Caco-2 (cell line): ENCODE data around the gene CYP11A1. TPM values are rescaled to one million over a fixed set of nuclear protein-coding genes. Genes with fewer than 3 reads are reported as not detected.

Experiments
- Bru-seq: library from RNA; stranded (reverse); fragments of 400-500 nt; gene quantifications from one replicate; lab custom pipeline; 2021; lab: Mats Ljungman, UMichigan
- BruChase-seq, 2 experiments: library from RNA; stranded (reverse); fragments of 400-500 nt; gene quantifications; one replicate each; lab custom pipeline; 2021; lab: Mats Ljungman, UMichigan
- BruUV-seq: library from RNA; stranded (reverse); fragments of 400-500 nt; replicated peaks from 2 replicates; lab custom pipeline; 2021; lab: Mats Ljungman, UMichigan
- CTCF ChIA-PET: fragments of 300-600 bp; sonication (Branson Sonifier 250); formaldehyde crosslinking; loops from one replicate; lab custom pipeline; 2022; ENCODE audit warnings: antibody characterized with exemption; lab: Charles Lee
- POLR2A ChIA-PET: fragments of 300-600 bp; sonication (Branson Sonifier 250); formaldehyde crosslinking; loops from one replicate; lab custom pipeline; 2022; ENCODE audit warnings: antibody characterized with exemption; lab: Charles Lee
- DNase-seq, 2 experiments: peaks; one replicate each; pipeline versions ENCODE4 v3.0.0 to v3.0.0-alpha.2; 2020 to 2022
- H3K27me3 ChIP-seq: replicated peaks from 2 replicates; pipeline ENCODE4 v1.6.0; 2011; ENCODE audit warnings: low read length; ENCODE audit not compliant: control insufficient read depth, insufficient read depth
- H3K36me3 ChIP-seq: 2 replicates; pipeline ENCODE4 v1.5.1; 2011; ENCODE audit warnings: low read length; ENCODE audit not compliant: control insufficient read depth, insufficient read depth
- H3K4me1 ChIP-seq: fragments of 250-450 bp; sonication (Bioruptor Pico); 2 replicates; pipeline ENCODE4 v1.5.1; 2020; ENCODE audit warnings: mild to moderate bottlenecking
- H3K4me3 ChIP-seq: 2 replicates; pipeline ENCODE4 v1.5.1; 2011; ENCODE audit warnings: low read depth, mild to moderate bottlenecking, control low read depth, low read length
- H3K9me3 ChIP-seq: fragments of 250-450 bp; sonication (Bioruptor Pico); 2 replicates; pipeline ENCODE4 v1.5.1; 2020; ENCODE audit warnings: mild to moderate bottlenecking, moderate library complexity
- H3K27ac Mint-ChIP-seq: one replicate; pipeline ENCODE4 v1.8.0; 2022; ENCODE audit warnings: mixed read lengths; ENCODE audit not compliant: unreplicated experiment
- H3K27me3 Mint-ChIP-seq: one replicate; pipeline ENCODE4 v1.8.0; 2022; ENCODE audit warnings: mixed read lengths; ENCODE audit not compliant: insufficient read depth, unreplicated experiment
- H3K36me3 Mint-ChIP-seq: one replicate; pipeline ENCODE4 v1.8.0; 2022; ENCODE audit warnings: mild to moderate bottlenecking, mixed read lengths; ENCODE audit not compliant: insufficient read depth, unreplicated experiment
- H3K4me1 Mint-ChIP-seq: one replicate; pipeline ENCODE4 v1.8.0; 2022; ENCODE audit warnings: low read depth, mixed read lengths; ENCODE audit not compliant: unreplicated experiment
- H3K4me3 Mint-ChIP-seq: one replicate; pipeline ENCODE4 v1.8.0; 2022; ENCODE audit warnings: mild to moderate bottlenecking, moderate library complexity, mixed read lengths; ENCODE audit not compliant: unreplicated experiment
- H3K9me3 Mint-ChIP-seq: one replicate; pipeline ENCODE4 v1.8.0; 2022; ENCODE audit warnings: mixed read lengths; ENCODE audit not compliant: unreplicated experiment
- CTCF ChIP-seq, 2 experiments: fragments of 200-600 bp in 1 of 2; IDR thresholded peaks; 1 replicate in 1 of 2; 2 replicates in 1 of 2; pipeline versions ENCODE4 v1.5.1 to v1.8.0; 2011 to 2022; ENCODE audit warnings: antibody characterized with exemption in 1 of 2, control low read depth in 1 of 2, inconsistent platforms in 1 of 2, low read depth in 1 of 2, low read length in 1 of 2, mild to moderate bottlenecking in 1 of 2, moderate library complexity in 1 of 2; ENCODE audit not compliant: insufficient read depth in 1 of 2, severe bottlenecking in 1 of 2, unreplicated experiment in 1 of 2
- intact Hi-C: fragments of 100-400 bp; cut with micrococcal nuclease; formaldehyde crosslinking; loops from one replicate; pipeline ENCODE4 v1.10.0; 2022; ENCODE audit not compliant: unreplicated experiment
- long read RNA-seq: library from polyadenylated mRNA; stranded (forward); transcript quantifications from one replicate; pipeline ENCODE4 v2.0.0, GENCODE V29; 2022
- total RNA-seq: library from RNA; stranded (reverse); gene quantifications from 2 replicates; pipeline ENCODE4 v1.2.3, GENCODE V29; 2022

Gene CYP11A1
- 0.56 TPM in 1 of 2 replicates, not detected in the other for total RNA-seq
- Bru-seq, nascent RNA: percentile 7 among the genes with signal in this experiment
- percentile 3 among the genes with signal in this experiment for BruChase-seq, experiment 1, labeled RNA remaining after a 2-hour chase
- BruChase-seq, experiment 2, labeled RNA remaining after a 6-hour chase: percentile 17 among the genes with signal in this experiment
- long read RNA-seq: 0 reads

DNA sequence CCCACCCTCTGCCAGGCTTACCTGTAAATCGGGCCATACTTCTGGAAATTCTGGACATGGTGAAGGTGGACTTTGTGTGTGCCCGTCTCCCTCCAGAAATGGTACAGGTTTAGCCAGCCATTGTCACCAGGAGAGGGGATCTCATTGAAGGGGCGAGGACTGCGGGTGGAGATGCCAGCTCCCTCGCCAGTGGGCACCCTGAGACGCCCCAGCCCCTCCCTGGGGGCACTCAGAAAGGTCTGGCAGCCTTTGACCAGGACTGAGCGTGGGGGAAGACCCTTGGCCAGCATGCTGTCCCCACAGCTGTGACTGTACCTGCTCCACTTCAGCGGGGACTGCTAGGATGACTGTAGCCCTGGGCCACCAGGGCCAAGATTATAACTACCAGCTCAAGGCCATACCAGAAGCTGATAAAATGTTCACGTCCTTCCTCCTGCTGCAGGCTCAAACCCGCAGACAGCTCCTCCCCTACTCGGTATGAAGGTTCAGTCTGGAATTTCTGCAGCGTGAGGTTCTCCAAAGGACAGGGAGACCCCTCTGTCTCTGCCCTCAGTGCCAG lies at the start of gene CYP11A1:
CYP11A1 (minus strand) TSS at position 351 of the 559 bp plus-strand sequence; CDS start at position 290, 61 bp downstream.
- H3K27ac Mint-ChIP-seq: no peak within 1 kb of the TSS
- no peak within 1 kb of the TSS for H3K4me3 Mint-ChIP-seq
- no peak for TF ChIP-seq CTCF (IDR thresholded peaks at IDR 0.05; ENCODE audit: insufficient read depth in 1 of 2, low read depth in 1 of 2, low read length in 1 of 2, severe bottlenecking in 1 of 2, unreplicated experiment in 1 of 2)
- no peaks in the 10 kb centered on the region for H3K36me3 ChIP-seq
- POLR2A ChIA-PET: no interaction called here
- H3K9me3 Mint-ChIP-seq: no peaks in the 10 kb centered on the region
- no peak for DNase-seq
- peaks cover 6% of the 10 kb centered on the region for H3K27me3 Mint-ChIP-seq
- H3K4me1 ChIP-seq: no peaks in the 10 kb centered on the region
- H3K27me3 ChIP-seq: no peaks in the 10 kb centered on the region
- H3K4me3 ChIP-seq: no peak within 1 kb of the TSS
- intact Hi-C loops: no loop called here
- no peaks in the 10 kb centered on the region for H3K9me3 ChIP-seq
- CTCF ChIA-PET: no interaction called here
- no peaks in the 10 kb centered on the region for H3K36me3 Mint-ChIP-seq
- H3K4me1 Mint-ChIP-seq: no peaks in the 10 kb centered on the region
- BruUV-seq: no TSS peak

DNA sequence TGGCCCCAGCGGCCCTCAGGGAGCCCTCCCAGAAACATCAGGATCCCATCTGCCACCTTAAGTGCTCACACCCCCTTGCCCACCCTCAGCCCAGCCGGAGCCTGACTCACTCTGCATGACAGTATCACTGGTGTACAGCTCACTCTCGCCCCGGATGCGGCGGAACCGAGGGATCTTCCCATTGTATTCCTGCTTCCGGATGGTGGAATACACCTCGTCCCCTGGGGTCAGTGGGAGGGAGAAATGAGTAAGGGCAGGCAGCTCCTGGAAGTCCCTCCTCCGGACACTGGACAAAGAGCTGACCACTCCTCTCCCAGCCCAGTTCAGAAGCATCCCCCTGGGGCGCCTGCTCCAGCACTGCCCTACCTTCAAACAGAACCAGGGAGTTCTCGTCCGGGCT lies 49.8 kb upstream of the CYP11A1 start:
- no peaks in the 10 kb centered on the region for H3K27me3 Mint-ChIP-seq
- Histone ChIP-seq H3K27me3 (no peaks in the 10 kb centered on the region), H3K36me3 (no peaks in the 10 kb centered on the region; the same call in 1 of the 2 replicates), H3K4me3 (no peak overlapping the region), H3K4me1 (peaks cover 16% of the 10 kb centered on the region), H3K9me3 (no peaks in the 10 kb centered on the region)
- CTCF ChIA-PET: interaction anchor here (0.6 kb wide), 1 partner anchor 168 kb away, joined by 3 read pairs; no protein-coding TSS in a partner anchor
- no peak for DNase-seq
- intact Hi-C loops: no loop called here
- H3K4me3 Mint-ChIP-seq: no peak overlapping the region
- no peak overlapping the region for H3K27ac Mint-ChIP-seq
- TF ChIP-seq CTCF (IDR thresholded peaks at IDR 0.05; ENCODE audit: insufficient read depth in 1 of 2, low read depth in 1 of 2, low read length in 1 of 2, severe bottlenecking in 1 of 2, unreplicated experiment in 1 of 2): no peak
- peaks cover 48% of the 10 kb centered on the region for H3K36me3 Mint-ChIP-seq
- no TSS peak for BruUV-seq
- POLR2A ChIA-PET: no interaction called here
- peaks cover 17% of the 10 kb centered on the region for H3K4me1 Mint-ChIP-seq
- no peaks in the 10 kb centered on the region for H3K9me3 Mint-ChIP-seq

DNA sequence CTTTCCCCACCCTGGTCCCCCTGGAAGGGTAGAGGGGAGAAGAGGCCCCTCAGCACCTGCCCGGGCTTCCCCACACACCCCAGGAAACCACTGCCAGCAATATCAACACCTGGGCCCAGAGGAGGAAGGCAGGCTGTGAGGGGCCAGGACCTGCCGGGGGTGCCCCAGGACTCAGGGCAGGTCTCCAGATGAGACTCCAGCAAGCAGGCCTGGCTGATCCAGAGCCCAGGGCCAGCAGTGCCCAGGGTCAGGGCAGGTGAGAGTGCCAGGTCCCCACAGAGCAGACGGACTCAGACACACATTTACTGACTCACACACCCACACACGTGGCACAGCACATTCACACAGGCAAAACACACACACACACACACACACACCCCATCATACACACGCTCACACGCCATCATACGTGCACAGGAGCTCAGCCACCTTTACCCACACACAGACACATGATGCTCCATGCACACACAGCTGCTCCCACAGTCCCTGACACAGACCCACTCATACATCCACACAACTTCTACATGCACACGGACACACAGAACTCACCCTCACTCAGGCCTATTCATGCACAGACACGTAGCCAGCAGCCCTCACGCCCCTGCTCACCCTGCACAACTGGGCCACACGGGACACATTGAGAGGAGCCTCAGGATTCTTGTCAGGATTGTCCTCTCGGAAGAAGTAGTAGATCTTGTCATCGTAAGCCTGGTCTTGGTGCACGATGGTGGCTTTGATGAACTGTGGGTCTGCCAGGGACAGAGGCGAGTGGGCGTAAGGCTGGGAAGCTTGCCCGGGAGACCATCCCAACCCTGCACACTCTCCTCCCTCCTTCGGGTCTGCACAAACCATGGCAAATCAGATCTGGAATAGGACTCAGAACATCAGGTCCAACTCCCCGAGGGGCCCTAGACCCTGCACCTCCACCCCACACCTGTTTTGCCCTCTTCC lies 48.8 kb upstream of the CYP11A1 start:
- H3K27ac Mint-ChIP-seq: no peak overlapping the region
- DNase-seq: no peak
- POLR2A ChIA-PET: no interaction called here
- peaks cover 10% of the 10 kb centered on the region for H3K4me1 Mint-ChIP-seq
- no peaks in the 10 kb centered on the region for H3K27me3 Mint-ChIP-seq
- TSS peak; percentile 41 for BruUV-seq
- H3K4me1 ChIP-seq: peaks cover 16% of the 10 kb centered on the region
- intact Hi-C loops: no loop called here
- no peaks in the 10 kb centered on the region for H3K9me3 ChIP-seq
- no peak overlapping the region for H3K4me3 ChIP-seq
- no peaks in the 10 kb centered on the region for H3K27me3 ChIP-seq
- H3K9me3 Mint-ChIP-seq: no peaks in the 10 kb centered on the region
- peaks cover 56% of the 10 kb centered on the region for H3K36me3 Mint-ChIP-seq
- no peak overlapping the region for H3K4me3 Mint-ChIP-seq
- no peak for TF ChIP-seq CTCF (IDR thresholded peaks at IDR 0.05; ENCODE audit: insufficient read depth in 1 of 2, low read depth in 1 of 2, low read length in 1 of 2, severe bottlenecking in 1 of 2, unreplicated experiment in 1 of 2)
- CTCF ChIA-PET: no interaction called here
- H3K36me3 ChIP-seq: no peaks in the 10 kb centered on the region; the same call in 1 of the 2 replicates
